SK-N-DZ (cell line): ENCODE measurements around the gene INTS3. TPM values are rescaled to one million over a fixed set of nuclear protein-coding genes. Genes with fewer than 3 reads are reported as not detected.
A peak's percentile ranks its signal among the peaks of the same experiment; 100 is the strongest.

Experiments
- DNase-seq: peaks from one replicate; pipeline ENCODE4 v3.0.0-alpha.2; 2015; ENCODE audit warnings: low spot score
- polyA plus RNA-seq, 2 experiments: library from polyadenylated mRNA; depleted of rRNA; stranded (reverse); fragments of >200 nt; gene quantifications; 2 replicates each; pipeline ENCODE4 v1.2.3, GENCODE V29; 2014

The INTS3 gene, protein sequence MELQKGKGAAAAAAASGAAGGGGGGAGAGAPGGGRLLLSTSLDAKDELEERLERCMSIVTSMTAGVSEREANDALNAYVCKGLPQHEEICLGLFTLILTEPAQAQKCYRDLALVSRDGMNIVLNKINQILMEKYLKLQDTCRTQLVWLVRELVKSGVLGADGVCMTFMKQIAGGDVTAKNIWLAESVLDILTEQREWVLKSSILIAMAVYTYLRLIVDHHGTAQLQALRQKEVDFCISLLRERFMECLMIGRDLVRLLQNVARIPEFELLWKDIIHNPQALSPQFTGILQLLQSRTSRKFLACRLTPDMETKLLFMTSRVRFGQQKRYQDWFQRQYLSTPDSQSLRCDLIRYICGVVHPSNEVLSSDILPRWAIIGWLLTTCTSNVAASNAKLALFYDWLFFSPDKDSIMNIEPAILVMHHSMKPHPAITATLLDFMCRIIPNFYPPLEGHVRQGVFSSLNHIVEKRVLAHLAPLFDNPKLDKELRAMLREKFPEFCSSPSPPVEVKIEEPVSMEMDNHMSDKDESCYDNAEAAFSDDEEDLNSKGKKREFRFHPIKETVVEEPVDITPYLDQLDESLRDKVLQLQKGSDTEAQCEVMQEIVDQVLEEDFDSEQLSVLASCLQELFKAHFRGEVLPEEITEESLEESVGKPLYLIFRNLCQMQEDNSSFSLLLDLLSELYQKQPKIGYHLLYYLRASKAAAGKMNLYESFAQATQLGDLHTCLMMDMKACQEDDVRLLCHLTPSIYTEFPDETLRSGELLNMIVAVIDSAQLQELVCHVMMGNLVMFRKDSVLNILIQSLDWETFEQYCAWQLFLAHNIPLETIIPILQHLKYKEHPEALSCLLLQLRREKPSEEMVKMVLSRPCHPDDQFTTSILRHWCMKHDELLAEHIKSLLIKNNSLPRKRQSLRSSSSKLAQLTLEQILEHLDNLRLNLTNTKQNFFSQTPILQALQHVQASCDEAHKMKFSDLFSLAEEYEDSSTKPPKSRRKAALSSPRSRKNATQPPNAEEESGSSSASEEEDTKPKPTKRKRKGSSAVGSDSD
- 26.2 and 28.6 TPM in 2 replicates for polyA plus RNA-seq (2014; cell fraction: cytosol; rRNA removed)
- polyA plus RNA-seq (2014; cell fraction: nucleus; rRNA removed) = 70.1 and 105 TPM in 2 replicates

DNA sequence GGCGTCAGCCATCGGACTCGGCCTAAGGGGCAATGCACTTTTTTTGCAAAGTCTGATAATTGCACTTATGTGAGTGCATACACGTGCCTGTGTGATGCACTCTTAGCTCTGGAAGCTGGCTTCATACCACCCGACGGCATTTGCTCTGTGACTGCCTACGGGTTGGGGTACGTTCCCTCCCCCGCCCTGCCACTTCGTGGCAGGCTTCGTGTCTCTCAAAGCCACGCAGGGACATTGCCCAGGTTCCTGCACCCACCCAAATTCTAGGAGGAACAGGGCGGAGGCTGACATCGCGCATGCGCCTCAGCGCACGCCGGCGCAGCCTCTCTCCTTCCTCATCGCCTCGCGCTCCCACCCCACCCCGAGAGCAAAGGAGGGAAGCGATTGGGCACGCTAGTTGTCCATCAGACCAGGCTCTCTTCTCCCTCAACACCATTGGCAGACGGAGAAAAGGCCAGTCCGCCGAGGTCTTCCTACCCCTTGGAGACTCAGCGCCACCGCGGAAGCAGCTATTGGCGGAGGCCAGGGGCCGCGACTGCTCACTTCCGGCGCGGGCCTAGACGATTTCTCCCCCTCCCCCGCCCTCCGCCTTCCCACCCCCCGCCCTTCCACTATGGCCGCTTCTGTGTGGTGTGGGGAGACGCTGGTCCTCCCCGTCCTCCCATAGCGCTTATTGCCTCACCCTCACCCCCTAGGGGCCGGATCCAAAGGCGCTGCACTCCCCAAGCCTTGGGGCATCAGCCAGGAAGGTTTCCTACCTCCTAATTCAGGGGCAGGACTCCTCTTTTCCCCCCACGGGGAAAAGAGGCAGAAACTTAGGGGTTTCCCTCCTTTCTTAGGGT lies at the start of gene INTS3:
Gene INTS3 (plus strand): TSS at position 588 of the 842 bp plus-strand sequence. CDS start 585 bp downstream, outside the sequence.
- peak; percentile 100 for DNase-seq

DNA sequence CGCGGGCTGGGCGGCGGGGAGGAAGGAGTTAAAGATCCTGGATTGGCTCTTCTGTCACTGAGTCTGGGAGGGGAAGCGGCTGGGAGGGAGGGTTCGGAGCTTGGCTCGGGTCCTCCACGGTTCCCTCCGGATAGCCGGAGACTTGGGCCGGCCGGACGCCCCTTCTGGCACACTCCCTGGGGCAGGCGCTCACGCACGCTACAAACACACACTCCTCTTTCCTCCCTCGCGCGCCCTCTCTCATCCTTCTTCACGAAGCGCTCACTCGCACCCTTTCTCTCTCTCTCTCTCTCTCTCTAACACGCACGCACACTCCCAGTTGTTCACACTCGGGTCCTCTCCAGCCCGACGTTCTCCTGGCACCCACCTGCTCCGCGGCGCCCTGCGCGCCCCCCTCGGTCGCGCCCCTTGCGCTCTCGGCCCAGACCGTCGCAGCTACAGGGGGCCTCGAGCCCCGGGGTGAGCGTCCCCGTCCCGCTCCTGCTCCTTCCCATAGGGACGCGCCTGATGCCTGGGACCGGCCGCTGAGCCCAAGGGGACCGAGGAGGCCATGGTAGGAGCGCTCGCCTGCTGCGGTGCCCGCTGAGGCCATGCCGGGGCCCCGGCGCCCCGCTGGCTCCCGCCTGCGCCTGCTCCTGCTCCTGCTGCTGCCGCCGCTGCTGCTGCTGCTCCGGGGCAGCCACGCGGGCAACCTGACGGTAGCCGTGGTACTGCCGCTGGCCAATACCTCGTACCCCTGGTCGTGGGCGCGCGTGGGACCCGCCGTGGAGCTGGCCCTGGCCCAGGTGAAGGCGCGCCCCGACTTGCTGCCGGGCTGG lies 49.1 kb upstream of the INTS3 start, which contains the start of gene NPR1:
Gene NPR1 (plus strand): TSS at position 170 of the 818 bp plus-strand sequence. CDS start 421 bp downstream, at position 591.
- peak; percentile 48 for DNase-seq

DNA sequence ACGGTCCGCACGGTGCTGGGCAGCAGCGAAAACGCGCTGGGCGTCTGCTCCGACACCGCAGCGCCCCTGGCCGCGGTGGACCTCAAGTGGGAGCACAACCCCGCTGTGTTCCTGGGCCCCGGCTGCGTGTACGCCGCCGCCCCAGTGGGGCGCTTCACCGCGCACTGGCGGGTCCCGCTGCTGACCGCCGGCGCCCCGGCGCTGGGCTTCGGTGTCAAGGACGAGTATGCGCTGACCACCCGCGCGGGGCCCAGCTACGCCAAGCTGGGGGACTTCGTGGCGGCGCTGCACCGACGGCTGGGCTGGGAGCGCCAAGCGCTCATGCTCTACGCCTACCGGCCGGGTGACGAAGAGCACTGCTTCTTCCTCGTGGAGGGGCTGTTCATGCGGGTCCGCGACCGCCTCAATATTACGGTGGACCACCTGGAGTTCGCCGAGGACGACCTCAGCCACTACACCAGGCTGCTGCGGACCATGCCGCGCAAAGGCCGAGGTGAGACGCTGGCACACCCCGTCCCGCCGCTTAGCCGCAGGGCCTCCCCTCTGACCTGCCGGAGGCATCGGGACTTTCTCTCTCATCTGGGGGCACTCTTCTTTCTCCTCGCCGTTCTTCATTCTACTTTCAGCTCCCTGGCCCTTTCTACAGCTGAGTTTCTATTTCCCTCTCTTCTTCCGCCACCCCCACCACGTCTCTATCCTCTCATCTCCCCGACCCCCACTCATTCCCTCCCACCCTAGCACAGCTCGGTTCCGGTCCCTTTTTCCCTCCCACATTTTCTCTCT lies 48.3 kb upstream of the INTS3 start:
- peak; percentile 52 for DNase-seq

DNA sequence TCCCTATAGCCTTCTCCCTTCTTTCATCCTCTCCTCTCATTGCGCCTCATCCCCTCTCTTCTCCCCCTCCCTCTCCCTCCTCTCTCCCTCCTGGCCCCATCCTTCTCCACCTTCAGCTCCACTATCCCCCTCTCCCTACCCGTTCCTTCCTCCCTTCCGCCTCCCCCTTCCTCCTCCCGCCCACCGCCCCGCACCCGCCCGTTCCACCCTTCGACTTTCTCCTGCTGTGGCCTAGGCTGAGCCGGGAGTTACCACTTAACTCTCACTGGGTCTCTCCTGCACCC lies 47.8 kb upstream of the INTS3 start:
- peak; percentile 35 for DNase-seq

DNA sequence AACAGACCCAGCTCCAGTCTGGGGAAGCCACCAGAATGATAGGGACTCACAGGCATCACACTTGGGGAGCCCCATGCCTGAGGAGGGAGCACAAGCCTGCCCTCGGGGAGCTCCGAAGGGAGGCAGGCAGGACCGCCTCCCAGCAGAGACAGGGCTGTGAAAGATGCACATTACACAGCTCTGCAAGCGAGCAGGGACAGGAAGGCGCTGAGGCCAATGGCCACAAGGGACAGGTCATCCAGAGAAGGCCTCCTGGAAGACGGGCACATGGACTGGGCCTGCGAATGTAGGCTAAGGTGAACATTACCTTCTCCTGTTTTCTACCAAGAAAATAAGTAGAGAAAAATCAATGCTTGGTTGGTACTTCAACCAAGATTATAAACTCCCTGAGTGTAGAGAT lies 45.1 kb upstream of the INTS3 start:
- no peak for DNase-seq

DNA sequence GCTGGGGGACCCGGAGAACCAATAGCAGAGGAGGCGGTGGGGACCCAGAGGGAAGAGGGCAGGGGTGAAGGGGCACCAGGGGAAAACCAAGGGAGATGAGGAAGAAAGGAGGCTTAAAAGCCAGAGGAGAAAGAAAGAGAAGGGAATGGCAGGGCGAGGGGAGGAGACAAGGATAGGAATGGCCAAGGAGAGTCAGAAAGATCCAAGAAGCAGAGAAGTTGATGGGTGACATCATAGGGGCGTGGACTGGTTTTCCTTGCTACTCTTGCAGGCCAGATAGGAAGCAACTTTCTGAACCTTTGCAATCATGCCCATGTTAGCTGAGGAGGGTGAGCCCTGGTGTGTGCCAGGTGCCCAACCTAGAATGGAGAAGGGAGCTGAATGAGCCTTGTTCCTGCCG lies 44.0 kb upstream of the INTS3 start:
- DNase-seq = no peak

DNA sequence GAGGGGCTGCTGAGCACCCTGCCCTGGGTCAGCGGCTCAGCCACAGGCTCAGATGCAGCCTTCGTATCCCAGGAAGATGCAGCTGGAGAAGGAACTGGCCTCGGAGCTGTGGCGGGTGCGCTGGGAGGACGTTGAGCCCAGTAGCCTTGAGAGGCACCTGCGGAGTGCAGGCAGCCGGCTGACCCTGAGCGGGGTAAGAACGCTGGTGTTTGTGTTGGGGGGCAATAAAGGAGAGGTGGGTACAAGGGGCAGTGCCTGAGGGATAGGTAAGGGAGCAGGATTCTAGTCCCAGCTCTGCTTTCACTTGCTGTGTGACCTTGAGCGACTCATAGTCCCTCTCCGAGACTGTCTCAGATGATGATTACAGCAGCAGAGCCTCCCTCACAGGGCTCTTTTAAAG lies 43.0 kb upstream of the INTS3 start:
- DNase-seq = no peak

DNA sequence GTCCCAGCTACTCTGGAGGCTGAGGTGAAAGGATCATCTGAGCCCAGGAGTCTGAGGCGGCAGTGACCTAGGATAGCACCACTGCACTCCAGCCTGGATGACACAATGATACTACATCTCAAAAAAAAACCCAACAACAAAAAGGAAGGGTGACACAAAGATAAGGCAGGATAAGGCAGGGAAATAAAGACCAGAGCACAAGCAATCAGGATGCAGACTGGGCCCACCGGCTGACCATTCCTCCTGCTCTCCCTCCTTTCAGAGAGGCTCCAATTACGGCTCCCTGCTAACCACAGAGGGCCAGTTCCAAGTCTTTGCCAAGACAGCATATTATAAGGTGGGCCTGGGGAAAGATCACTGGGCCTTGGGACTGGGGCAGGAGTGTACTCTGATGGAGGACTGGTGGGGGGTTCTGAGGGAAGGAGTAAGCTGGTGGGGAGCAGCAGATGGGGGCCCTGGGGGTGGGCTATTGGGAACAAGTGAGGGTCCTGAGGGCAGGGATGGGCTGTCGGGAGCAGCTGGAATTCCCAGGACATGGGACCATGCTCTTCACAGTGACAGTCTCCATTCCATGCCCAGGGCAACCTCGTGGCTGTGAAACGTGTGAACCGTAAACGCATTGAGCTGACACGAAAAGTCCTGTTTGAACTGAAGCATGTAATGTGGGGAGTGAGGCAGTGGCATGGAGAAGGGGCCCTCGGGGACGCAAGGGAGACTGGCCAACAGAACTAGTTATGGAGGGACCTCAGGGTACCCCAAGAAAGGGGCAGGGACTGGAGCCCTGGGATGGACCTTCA lies 42.1 kb upstream of the INTS3 start:
- DNase-seq = no peak

DNA sequence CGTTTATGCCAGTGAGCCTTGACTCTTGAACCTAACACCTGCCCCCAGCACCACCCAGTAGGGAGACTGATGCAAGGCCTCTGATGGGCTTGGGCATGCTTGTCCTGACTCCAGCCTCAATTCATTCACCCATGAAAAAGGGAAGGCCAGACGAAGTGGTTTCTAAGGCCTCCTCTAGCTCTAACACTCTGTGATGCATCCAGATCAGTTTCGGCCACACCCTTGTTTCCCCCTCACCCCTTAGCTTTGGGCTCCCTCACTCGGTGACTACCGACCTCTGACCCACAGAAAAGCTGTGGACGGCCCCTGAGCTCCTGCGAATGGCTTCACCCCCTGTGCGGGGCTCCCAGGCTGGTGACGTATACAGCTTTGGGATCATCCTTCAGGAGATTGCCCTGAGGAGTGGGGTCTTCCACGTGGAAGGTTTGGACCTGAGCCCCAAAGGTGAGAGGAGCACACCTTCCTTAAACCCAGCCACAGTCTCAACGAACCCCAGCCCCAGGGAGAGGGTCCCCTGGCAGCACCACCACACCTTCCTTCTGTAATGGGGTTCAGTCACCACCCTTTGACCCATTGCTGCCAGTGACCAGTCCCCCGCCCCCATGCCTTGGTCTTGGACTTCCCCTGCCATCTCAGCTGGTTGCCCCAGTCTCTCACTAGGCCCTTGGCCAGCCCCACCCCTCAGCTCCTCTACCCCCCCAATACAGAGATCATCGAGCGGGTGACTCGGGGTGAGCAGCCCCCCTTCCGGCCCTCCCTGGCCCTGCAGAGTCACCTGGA lies 40.3 kb upstream of the INTS3 start:
- no peak for DNase-seq

DNA sequence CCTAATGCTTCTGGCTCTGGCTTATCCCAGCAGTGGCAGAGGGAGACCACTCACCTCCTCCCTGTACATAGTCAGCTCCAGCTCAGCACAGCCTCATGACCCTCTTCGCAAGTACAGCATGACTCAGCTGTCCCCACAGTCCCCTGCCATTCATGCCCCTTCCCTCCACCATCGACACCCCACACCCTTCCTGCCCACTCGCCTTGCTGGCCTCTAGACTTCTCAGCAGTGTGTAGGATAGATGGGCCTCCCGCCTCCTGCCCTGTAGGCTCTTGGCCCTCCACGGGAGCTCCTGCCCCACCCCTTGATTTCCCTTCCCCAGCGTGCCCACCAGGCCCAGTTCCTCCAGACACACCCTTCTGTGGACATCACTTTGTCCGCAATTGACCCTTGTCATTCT lies 39.6 kb upstream of the INTS3 start:
- DNase-seq = no peak

DNA sequence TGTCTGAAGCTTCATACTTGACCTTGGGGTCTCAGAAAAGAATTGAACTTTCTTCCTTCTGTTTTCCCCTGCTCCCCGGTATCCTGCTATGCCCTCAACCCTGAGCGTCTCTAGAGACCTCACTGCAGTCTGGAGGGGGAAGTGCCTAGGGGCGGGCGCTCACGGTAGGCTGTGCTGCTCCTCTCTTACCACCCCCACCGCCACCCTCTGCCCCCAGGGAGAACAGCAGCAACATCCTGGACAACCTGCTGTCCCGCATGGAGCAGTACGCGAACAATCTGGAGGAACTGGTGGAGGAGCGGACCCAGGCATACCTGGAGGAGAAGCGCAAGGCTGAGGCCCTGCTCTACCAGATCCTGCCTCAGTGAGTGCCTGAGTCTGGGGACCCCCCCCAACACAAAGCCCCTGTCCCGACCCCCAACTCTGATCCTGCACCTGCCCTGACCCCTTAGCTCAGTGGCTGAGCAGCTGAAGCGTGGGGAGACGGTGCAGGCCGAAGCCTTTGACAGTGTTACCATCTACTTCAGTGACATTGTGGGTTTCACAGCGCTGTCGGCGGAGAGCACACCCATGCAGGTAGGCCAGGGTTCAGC lies 39.0 kb upstream of the INTS3 start:
- DNase-seq = no peak

DNA sequence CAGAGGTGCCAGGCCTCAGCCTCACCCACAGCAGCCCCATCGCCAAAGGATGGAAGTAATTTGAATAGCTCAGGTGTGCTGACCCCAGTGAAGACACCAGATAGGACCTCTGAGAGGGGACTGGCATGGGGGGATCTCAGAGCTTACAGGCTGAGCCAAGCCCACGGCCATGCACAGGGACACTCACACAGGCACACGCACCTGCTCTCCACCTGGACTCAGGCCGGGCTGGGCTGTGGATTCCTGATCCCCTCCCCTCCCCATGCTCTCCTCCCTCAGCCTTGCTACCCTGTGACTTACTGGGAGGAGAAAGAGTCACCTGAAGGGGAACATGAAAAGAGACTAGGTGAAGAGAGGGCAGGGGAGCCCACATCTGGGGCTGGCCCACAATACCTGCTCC lies 34.4 kb upstream of the INTS3 start:
- no peak for DNase-seq

DNA sequence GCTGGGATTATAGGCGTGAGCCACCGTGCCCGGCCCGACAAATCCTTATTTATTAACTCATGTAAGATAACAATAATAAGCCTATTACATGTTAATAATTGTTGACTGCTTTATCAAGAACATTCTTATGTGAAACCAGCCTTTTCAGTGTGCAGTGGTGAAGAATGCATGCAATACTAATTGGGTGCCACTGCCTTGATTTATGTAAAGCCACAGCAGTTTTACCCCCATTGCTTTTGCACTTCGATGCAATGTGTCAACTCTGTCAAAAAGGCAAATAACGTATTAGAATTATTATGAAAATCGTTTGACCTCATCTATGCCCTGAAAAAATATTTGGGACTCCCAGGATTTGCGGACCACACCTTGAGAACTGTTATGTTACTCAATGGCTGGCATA lies 31.1 kb upstream of the INTS3 start:
- no peak for DNase-seq

DNA sequence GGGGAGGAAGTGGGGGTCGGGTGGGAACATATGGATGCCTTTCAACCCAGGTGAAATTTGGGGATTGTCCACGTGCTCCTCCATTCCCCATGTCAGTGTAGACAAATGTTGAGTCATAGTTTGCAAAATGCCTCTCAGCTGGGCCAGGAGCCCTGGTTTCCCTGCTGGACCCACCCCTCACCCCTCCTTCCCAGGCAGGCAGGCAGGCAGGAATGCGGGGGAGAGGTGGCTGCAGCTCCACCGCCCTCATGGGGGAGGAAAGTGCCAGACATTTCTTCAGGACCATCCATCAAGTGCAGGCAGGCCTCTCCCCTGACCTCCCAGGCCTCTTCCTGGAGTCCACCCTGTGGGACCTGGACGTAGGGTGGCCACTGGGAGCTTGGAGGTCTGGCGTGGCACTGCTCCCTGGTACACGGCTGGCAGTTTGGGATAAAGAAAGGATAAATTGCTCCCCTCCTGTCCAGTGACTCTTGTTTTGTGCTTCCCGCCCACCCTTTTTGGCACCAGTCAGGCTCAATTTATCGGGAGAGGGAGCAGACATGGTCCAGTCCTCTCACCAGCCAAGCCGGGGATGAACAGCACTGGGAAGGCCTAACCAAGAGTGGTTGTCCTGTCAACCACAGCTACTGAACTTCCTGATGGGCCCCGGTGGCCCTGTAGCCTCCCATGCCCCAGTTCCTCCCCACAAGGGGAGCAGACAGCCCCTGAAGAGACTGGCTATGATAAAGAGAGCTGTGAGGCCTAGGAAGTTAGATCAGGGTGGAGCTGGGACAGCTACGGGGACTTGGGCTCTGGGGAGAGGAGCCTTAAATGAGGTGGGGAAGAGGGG lies 30.4 kb upstream of the INTS3 start:
- DNase-seq = peak; percentile 91

DNA sequence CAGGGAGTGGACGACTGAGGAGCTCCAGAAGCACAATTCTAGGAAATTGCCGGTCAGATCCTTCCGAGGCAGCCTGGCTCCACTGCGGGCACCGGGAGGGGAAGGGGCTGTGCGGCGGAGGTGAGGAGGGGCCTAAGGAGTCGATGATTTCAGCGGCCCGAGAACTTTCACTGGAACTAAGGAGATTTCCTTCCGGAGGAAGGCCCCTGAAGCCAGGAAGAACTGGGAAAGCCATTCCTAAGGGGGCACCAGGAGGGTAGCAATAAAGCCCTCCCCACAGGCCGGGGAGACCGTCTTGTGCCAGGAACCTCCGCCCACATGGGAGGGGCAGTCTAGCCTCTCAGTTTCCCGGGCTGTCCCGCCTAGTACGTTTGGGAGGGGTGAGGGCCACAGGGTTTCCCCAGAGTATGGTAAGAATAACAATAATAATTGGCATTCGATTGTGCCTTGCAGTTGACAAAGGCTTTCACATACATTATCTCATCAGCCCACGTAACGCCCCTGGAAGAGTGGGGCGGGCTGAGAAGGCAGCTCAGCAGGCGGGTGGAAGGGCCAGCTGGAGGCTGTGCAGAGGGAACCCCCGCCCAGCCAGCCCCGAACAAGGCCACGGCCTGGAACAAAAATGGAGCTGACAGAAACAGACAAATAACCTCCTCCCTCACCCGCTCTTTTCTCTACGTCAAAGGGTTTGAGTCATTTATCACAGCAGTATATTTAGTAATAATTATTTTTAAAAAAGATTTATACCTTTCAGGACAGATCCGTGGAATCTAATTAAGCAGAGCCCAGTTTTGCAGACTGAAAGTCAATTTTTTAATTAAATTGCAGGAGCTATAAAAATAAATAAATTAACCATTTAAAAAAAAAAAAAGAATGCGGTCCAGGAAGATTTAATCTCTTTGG lies 29.6 kb upstream of the INTS3 start:
- DNase-seq = peak; percentile 83
